Measurements from ENCODE around the gene KIF26B. TPM values are rescaled to one million over a fixed set of nuclear protein-coding genes. Genes with fewer than 3 reads are reported as not detected.

Gene KIF26B
- total RNA-seq, 1 donor from 2014 or later: 3.4 TPM

GRCh38 chr1:245673881-245674414, 519.2 kb downstream of the KIF26B start:
- no peak for DNase-seq (ENCODE audit: low spot score)
- Mint-ChIP-seq H3K27me3 (ENCODE audit: unreplicated experiment) (peaks cover 5% of the 10 kb centered on the region), H3K9me3 (ENCODE audit: unreplicated experiment) (no peaks in the 10 kb centered on the region), H3K36me3 (ENCODE audit: low read depth, unreplicated experiment) (no peaks in the 10 kb centered on the region), H3K27ac (ENCODE audit: unreplicated experiment) (no peak overlapping the region), H3K4me3 (ENCODE audit: unreplicated experiment) (no peak overlapping the region), H3K4me1 (ENCODE audit: unreplicated experiment) (no peaks in the 10 kb centered on the region)
- TF ChIP-seq CTCF (IDR thresholded peaks at IDR 0.05; ENCODE audit: unreplicated experiment): no peak

- Mint-ChIP-seq H3K27ac (ENCODE audit: unreplicated experiment) (no peak overlapping the region), H3K36me3 (ENCODE audit: low read depth, unreplicated experiment) (no peaks in the 10 kb centered on the region), H3K4me1 (ENCODE audit: unreplicated experiment) (peaks cover 3% of the 10 kb centered on the region), H3K9me3 (ENCODE audit: unreplicated experiment) (no peaks in the 10 kb centered on the region), H3K27me3 (ENCODE audit: unreplicated experiment) (peaks cover 5% of the 10 kb centered on the region), H3K4me3 (ENCODE audit: unreplicated experiment) (no peak overlapping the region)
- TF ChIP-seq CTCF (IDR thresholded peaks at IDR 0.05; ENCODE audit: unreplicated experiment): no peak
- no peak for DNase-seq (ENCODE audit: low spot score)
Observed at GRCh38 chr1:245677461-245678240, 522.9 kb downstream of the KIF26B start.

DNA sequence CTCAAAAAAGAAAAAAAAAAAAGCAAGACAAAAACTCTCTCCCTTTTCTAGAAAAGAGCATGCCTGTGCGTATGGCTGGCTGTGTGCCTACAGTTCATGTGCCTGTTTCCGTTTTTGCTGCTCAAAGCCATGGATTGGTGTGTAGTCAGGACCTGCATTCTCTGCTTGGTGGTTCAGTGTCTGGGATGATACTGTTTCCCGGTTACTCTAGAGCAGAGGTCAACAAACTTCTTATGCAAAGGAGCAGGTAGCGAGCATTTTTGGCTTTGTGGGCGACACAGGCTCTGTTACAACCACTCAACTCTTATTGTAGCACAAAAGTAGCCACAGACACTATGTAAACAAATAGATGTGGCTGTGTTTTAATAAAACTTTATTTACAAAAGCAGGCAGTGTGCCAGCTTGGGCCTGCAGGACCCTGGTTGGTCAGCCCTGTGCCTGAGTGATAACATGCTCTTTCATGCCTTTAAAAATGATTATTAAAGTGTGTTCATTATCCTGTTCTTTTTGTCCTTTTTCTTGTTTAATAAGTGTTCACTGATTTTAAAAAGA, 524.2 kb downstream of the KIF26B start:
- H3K9me3 Mint-ChIP-seq (ENCODE audit: unreplicated experiment): no peaks in the 10 kb centered on the region
- TF ChIP-seq CTCF (IDR thresholded peaks at IDR 0.05; ENCODE audit: unreplicated experiment): no peak
- no peaks in the 10 kb centered on the region for H3K36me3 Mint-ChIP-seq (ENCODE audit: low read depth, unreplicated experiment)
- H3K27me3 Mint-ChIP-seq (ENCODE audit: unreplicated experiment): peaks cover 5% of the 10 kb centered on the region
- H3K4me1 Mint-ChIP-seq (ENCODE audit: unreplicated experiment): peaks cover 3% of the 10 kb centered on the region
- DNase-seq (ENCODE audit: low spot score): no peak
- H3K4me3 Mint-ChIP-seq (ENCODE audit: unreplicated experiment): no peak overlapping the region
- no peak overlapping the region for H3K27ac Mint-ChIP-seq (ENCODE audit: unreplicated experiment)

DNA sequence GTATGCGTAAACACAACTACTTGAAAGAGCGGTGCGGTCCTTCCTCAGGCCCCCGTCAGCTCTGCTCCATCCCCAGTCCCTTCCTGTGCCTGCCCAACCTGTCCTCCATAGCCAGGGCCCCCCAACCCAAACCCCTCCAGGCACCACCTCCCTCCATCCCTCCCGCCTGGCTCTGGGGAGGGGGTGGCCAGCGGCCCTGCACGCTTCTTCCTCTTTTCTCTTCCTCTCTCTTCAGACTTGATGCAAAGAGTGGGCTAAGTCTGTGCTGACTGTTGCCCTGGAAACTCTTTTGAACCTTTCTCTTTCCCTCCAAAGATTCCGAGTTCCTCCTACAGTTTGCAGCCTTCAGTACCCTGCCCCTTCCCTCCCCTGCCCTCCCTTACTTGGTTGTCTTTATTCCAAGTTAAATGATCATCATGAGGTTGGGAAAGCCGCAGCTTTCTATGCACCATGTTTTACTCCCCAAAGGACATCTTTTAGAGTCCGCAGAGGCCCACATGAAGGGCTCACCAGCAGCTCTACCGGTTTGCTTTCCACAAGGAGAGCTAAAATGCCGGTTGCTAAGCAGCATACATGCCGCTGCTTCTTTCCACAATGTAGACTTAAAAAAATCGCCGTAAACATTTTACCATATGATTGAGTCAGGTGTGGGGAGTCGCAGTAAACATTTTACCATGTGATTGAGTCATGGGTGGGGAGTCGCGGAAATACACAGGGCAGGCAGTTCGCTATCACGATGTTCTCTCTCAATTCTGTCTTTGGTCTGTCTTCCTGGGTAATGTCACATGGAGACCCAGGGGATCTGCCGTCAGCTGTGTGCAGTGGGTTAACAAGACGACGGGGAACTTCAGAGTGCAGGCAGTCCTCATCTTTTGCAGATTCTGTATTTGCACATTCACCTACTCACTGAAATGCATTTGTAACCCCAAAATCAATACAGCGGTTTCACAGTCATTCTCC, 525.3 kb downstream of the KIF26B start:
- DNase-seq (ENCODE audit: low spot score): no peak
- H3K27me3 Mint-ChIP-seq (ENCODE audit: unreplicated experiment): peaks cover 5% of the 10 kb centered on the region
- H3K9me3 Mint-ChIP-seq (ENCODE audit: unreplicated experiment): no peaks in the 10 kb centered on the region
- no peaks in the 10 kb centered on the region for H3K36me3 Mint-ChIP-seq (ENCODE audit: low read depth, unreplicated experiment)
- H3K4me1 Mint-ChIP-seq (ENCODE audit: unreplicated experiment): peaks cover 3% of the 10 kb centered on the region
- no peak overlapping the region for H3K4me3 Mint-ChIP-seq (ENCODE audit: unreplicated experiment)
- peak overlapping the region; percentile 10 for H3K27ac Mint-ChIP-seq (ENCODE audit: unreplicated experiment)
- TF ChIP-seq CTCF (IDR thresholded peaks at IDR 0.05; ENCODE audit: unreplicated experiment): no peak
